Measurements from ENCODE around the gene BRIP1. TPM values are rescaled to one million over a fixed set of nuclear protein-coding genes. Genes with fewer than 3 reads are reported as not detected.

Gene BRIP1
- polyA plus RNA-seq, 2 of the 4 experiments (the other 2 are of a cell fraction), result 8.0 to 11.5 TPM

DNA sequence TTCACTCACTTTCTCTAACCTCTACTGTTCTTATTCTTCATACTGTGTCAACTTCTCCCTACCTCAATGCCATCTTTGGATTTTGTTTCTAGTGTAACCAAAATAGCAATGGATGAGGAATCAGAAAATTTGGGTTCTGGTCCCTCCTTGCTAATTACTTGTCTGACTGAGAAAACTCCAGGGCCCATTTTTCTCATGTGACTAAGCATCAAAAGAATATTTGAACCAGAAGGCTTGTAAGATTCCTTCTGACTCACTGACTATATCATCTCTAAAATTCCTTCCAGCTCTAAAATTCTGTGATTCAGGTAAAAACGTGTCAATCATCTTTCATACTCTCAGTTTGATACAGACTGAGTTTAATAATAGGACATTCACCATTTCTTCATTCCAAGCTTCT is 57.9 kb downstream of the BRIP1 start:
- DNase-seq (ENCODE audit: low read depth in 1 of 2, low spot score in 1 of 2) (no peak), ATAC-seq (no peak; a peak in 2 of 6 replicates), FAIRE-seq (no peak)
- ChIA-PET CTCF (interaction anchor here (1.4 to 1.8 kb wide), 3 partner anchors 32 to 388 kb away, joined by 4 to 5 read pairs (median 4); no protein-coding TSS in a partner anchor), POLR2A (no interaction called here)
- peak overlapping the region; percentile 10; the same call in 1 of the 3 replicates for H3K4me2 ChIP-seq
- no peak overlapping the region for H3K27ac ChIP-seq
- no peaks in the 10 kb centered on the region for H3K9me3 ChIP-seq
- TF ChIP-seq ZC3H11A (IDR thresholded peaks at IDR 0.05) (no peak), NFE2L2 (conservative IDR thresholded peaks at IDR 0.05; ENCODE audit: low read length) (no peak), FOSL2 (IDR thresholded peaks at IDR 0.05) (no peak), FOSL2 (CRISPR knock-in tag; IDR thresholded peaks at IDR 0.05) (peak; percentile 30; the same call in 1 of the 2 replicates), KDM5A (IDR thresholded peaks at IDR 0.05) (no peak)
- TF ChIP-seq, protein P1, sequence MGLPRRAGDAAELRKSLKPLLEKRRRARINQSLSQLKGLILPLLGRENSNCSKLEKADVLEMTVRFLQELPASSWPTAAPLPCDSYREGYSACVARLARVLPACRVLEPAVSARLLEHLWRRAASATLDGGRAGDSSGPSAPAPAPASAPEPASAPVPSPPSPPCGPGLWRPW (IDR thresholded peaks at IDR 0.05), result no peak
- TF ChIP-seq, protein P2, sequence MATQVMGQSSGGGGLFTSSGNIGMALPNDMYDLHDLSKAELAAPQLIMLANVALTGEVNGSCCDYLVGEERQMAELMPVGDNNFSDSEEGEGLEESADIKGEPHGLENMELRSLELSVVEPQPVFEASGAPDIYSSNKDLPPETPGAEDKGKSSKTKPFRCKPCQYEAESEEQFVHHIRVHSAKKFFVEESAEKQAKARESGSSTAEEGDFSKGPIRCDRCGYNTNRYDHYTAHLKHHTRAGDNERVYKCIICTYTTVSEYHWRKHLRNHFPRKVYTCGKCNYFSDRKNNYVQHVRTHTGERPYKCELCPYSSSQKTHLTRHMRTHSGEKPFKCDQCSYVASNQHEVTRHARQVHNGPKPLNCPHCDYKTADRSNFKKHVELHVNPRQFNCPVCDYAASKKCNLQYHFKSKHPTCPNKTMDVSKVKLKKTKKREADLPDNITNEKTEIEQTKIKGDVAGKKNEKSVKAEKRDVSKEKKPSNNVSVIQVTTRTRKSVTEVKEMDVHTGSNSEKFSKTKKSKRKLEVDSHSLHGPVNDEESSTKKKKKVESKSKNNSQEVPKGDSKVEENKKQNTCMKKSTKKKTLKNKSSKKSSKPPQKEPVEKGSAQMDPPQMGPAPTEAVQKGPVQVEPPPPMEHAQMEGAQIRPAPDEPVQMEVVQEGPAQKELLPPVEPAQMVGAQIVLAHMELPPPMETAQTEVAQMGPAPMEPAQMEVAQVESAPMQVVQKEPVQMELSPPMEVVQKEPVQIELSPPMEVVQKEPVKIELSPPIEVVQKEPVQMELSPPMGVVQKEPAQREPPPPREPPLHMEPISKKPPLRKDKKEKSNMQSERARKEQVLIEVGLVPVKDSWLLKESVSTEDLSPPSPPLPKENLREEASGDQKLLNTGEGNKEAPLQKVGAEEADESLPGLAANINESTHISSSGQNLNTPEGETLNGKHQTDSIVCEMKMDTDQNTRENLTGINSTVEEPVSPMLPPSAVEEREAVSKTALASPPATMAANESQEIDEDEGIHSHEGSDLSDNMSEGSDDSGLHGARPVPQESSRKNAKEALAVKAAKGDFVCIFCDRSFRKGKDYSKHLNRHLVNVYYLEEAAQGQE (IDR thresholded peaks at IDR 0.05), result no peak
- WGBS (ENCODE audit: missing lambda C conversion rate), result 6% methylated on average over 1 of the region's 1 CpG
- H3K4me1 ChIP-seq, result peaks cover 16% of the 10 kb centered on the region; the same call in 2 of the 3 replicates
- no peak overlapping the region for H3K4me3 ChIP-seq

DNA sequence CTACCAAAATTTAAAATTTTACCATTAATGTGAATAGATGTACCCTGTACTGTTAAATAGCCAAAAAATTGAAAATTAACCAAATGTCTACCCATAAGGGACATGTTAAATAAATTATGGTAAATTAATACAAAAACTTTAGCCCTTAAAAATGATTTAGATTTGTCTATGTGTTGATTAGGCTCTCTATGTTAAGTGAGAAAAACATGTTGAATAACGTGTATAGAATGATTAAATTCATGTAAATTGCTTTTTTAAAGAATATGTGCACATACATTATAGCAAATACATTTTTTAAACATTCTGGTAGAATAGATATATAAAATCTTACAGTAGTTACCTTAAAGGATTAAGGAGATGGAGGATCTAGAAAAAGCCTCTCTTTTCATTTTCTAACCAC is 59.5 kb downstream of the BRIP1 start:
- no peak for FAIRE-seq
- TF ChIP-seq HOXB5 (CRISPR knock-in tag; IDR thresholded peaks at IDR 0.05), result no peak
- TF ChIP-seq NFE2L2 (conservative IDR thresholded peaks at IDR 0.05; ENCODE audit: low read length), result no peak
- TF ChIP-seq, protein P3, sequence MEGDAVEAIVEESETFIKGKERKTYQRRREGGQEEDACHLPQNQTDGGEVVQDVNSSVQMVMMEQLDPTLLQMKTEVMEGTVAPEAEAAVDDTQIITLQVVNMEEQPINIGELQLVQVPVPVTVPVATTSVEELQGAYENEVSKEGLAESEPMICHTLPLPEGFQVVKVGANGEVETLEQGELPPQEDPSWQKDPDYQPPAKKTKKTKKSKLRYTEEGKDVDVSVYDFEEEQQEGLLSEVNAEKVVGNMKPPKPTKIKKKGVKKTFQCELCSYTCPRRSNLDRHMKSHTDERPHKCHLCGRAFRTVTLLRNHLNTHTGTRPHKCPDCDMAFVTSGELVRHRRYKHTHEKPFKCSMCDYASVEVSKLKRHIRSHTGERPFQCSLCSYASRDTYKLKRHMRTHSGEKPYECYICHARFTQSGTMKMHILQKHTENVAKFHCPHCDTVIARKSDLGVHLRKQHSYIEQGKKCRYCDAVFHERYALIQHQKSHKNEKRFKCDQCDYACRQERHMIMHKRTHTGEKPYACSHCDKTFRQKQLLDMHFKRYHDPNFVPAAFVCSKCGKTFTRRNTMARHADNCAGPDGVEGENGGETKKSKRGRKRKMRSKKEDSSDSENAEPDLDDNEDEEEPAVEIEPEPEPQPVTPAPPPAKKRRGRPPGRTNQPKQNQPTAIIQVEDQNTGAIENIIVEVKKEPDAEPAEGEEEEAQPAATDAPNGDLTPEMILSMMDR (IDR thresholded peaks at IDR 0.05), result no peak
- TF ChIP-seq ZC3H11A (IDR thresholded peaks at IDR 0.05), result no peak
- TF ChIP-seq CHD4 (IDR thresholded peaks at IDR 0.05; ENCODE audit: borderline replicate concordance), result no peak
- no peak for TF ChIP-seq FOXS1 (CRISPR knock-in tag; IDR thresholded peaks at IDR 0.05)
- TF ChIP-seq, protein P1 (IDR thresholded peaks at IDR 0.05), result no peak
- H3K4me3 ChIP-seq, result no peak overlapping the region
- DNase-seq (ENCODE audit: low read depth in 1 of 2, low spot score in 1 of 2), result no peak
- H3K4me1 ChIP-seq, result peaks cover 16% of the 10 kb centered on the region; the same call in 2 of the 3 replicates
- WGBS (ENCODE audit: missing lambda C conversion rate), result 88% methylated on average over 1 of the region's 1 CpG
- ChIA-PET CTCF (no interaction called here), POLR2A (no interaction called here)
- H3K9me3 ChIP-seq, result no peaks in the 10 kb centered on the region
- no peak for ATAC-seq
- H3K27ac ChIP-seq, result no peak overlapping the region
- no peak overlapping the region for H3K4me2 ChIP-seq

DNA sequence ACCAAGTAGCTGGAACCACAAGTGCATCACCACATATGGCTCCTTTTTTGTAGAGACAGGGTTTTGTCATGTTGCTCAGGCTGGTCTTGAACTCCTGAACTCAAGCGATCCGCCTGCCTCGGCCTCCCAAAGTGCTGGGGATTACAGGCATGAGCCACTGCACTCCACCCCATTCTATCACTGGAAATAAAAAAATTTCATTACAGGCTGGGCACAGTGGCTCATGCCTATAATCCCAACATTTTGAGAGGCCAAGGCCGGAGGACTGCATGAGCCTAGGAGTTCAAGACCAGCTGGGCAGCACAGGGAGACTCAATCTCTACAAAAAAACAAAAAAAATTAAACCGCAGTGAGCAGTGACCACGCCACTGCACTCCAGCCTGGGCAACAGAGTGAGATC is 60.1 kb downstream of the BRIP1 start:
- 96% methylated on average over 6 of the region's 6 CpGs for WGBS (ENCODE audit: missing lambda C conversion rate)
- Histone ChIP-seq H3K4me3 (no peak overlapping the region), H3K9me3 (no peaks in the 10 kb centered on the region), H3K4me2 (no peak overlapping the region), H3K27ac (no peak overlapping the region), H3K4me1 (peaks cover 16% of the 10 kb centered on the region; the same call in 2 of the 3 replicates)
- ATAC-seq, result no peak
- POLR2A ChIA-PET, result no interaction called here
- CTCF ChIA-PET, result no interaction called here
- no peak for DNase-seq (ENCODE audit: low read depth in 1 of 2, low spot score in 1 of 2)
- no peak for FAIRE-seq
- TF ChIP-seq TP53 (CRISPR knock-in tag; IDR thresholded peaks at IDR 0.05), result no peak
- TF ChIP-seq ESRRA (IDR thresholded peaks at IDR 0.05; ENCODE audit: borderline replicate concordance, low read length), result no peak
- TF ChIP-seq, protein P2 (IDR thresholded peaks at IDR 0.05), result no peak
- TF ChIP-seq MAFK (IDR thresholded peaks at IDR 0.05; ENCODE audit: partially characterized antibody), result no peak
- no peak for TF ChIP-seq MAZ (IDR thresholded peaks at IDR 0.05; ENCODE audit: borderline replicate concordance, low read depth, low read length)
- TF ChIP-seq PHF8 (IDR thresholded peaks at IDR 0.05; ENCODE audit: borderline replicate concordance, low read depth), result no peak
- TF ChIP-seq, protein P1 (IDR thresholded peaks at IDR 0.05), result no peak
- TF ChIP-seq ZSCAN20 (CRISPR knock-in tag; IDR thresholded peaks at IDR 0.05), result no peak
- TF ChIP-seq, protein P4, sequence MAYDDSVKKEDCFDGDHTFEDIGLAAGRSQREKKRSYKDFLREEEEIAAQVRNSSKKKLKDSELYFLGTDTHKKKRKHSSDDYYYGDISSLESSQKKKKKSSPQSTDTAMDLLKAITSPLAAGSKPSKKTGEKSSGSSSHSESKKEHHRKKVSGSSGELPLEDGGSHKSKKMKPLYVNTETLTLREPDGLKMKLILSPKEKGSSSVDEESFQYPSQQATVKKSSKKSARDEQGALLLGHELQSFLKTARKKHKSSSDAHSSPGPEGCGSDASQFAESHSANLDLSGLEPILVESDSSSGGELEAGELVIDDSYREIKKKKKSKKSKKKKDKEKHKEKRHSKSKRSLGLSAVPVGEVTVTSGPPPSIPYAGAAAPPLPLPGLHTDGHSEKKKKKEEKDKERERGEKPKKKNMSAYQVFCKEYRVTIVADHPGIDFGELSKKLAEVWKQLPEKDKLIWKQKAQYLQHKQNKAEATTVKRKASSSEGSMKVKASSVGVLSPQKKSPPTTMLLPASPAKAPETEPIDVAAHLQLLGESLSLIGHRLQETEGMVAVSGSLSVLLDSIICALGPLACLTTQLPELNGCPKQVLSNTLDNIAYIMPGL (CRISPR knock-in tag; IDR thresholded peaks at IDR 0.05; ENCODE audit: borderline replicate concordance), result no peak
